Left cardiac atrium (tissue), 4 donors: ENCODE results near the gene H1-8. TPM values are rescaled to one million over a fixed set of nuclear protein-coding genes. Genes with fewer than 3 reads are reported as not detected.

Experiments
- ATAC-seq, 2 donors: fragments of 200-7000 bp; cut with Tn5 transposase; one replicate each; pipeline ENCODE4 v1.9.1; 2020; ENCODE audit warnings: mild to moderate bottlenecking in 2 of 2, moderate library complexity in 2 of 2
- DNase-seq: peaks from one replicate; pipeline ENCODE4 v3.0.0-alpha.2; 2020
- intact Hi-C, 2 donors: fragments of 100-400 bp; cut with DNase I; formaldehyde crosslinking; loops; one replicate each; pipeline versions ENCODE4 v1.14.1 to v1.15.1; 2022 to 2023
- total RNA-seq, 2 donors: library from RNA; stranded (reverse); fragmentation: NEBNext Ultra II Directional; extraction: Animal tissue kit (Norgen Biotek cat#: 25700); gene quantifications; one replicate each; pipeline ENCODE4 v1.2.1, GENCODE V29; 2021
- donor health status: DM: no; HTN: yes; CAD: no.
- donor health status: DM: no; HTN: yes; CAD: no; lungs with severe emphysema.
- donor health status: DM: yes; HTN: yes; CAD: no.
- donor health status: Dilated cardiomyopathy.

Gene H1-8
- total RNA-seq, 2 donors from 2014 or later, result not detected

DNA sequence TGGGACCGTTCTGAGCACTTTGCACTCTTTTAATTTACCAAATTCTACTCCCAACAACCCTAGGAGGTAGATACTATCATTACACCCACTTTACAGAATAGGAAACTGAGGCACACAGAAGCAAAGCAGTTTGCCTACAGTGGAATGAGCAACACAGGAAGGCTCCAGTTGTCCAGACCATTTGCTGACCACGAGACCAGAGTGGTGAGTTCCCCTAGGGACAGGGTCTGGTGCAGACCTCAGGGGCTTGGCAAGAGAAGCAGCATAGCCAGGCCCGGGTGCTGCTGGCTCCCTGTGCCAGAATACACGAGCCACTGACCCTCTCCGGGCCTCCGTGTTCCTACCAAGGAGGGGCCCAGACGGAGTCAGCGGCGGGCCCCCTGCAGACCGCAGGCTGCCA, 37.0 kb downstream of the H1-8 start:
- DNase-seq (no peak), ATAC-seq (no peak)
- intact Hi-C loops, result no loop called here

DNA sequence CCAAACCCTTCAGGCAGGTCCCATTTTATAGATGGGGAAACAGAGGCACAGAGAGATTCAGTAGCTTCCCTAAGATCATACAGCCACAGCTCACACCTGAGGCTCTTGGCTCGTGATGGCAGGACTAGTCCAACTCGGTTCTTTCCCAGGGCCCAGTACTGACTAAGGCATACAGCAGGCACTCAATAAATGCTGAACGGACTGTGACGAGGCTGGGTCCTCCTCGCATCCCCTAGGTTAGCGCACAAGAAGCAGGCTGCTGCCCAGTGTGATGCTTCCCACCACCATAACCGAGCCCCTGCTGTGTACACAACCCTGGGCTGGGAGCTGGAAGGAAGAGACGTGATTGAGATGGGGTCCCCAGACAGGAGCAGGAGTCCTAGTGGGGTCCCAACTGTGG, 38.6 kb downstream of the H1-8 start:
- ATAC-seq (no peak), DNase-seq (no peak)
- intact Hi-C loops, result no loop called here

DNA sequence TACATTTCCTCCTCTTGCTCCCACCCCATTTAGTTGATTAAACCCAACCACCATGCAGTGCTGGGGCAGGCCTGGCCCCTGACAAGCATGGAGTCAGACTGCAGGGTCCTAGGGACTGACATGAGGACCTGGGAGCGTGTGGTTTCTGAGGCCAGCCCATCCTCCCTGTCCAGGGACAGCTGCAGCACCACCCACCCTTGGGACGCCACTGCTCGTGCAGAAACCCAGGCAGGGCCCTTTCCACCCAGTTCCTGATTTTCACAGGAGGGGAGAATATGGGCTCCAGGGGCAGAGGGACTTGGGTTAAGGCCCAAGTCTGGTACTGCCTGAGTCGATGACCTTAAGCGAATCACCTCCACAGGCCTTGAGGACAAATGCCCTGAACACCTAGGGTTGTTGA, 39.8 kb downstream of the H1-8 start:
- intact Hi-C loops, result no loop called here
- ATAC-seq, result no peak

DNA sequence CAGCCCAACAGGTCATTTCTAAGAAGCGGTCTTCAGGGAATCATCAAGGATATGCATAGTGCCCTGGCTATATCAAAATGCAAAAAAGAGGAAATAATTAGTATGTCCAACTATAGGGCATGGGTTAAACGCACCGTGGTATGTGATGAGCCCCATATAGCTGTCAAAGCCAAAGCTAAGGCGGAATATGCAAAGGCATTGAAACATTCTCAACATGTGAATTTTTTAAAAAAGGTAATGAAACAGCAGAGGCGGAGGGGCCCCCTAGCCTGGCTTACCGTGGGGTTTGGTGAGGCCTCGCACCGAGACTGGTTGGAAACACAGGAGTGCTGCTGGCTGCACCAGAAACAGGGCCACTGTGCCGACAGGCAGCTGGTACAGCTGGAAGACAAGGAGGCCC, 40.3 kb downstream of the H1-8 start:
- DNase-seq (no peak), ATAC-seq (no peak)
- intact Hi-C loops, result no loop called here

More for the DNA sequence above, 39.8 kb downstream of the H1-8 start:
- DNase-seq, result no peak

DNA sequence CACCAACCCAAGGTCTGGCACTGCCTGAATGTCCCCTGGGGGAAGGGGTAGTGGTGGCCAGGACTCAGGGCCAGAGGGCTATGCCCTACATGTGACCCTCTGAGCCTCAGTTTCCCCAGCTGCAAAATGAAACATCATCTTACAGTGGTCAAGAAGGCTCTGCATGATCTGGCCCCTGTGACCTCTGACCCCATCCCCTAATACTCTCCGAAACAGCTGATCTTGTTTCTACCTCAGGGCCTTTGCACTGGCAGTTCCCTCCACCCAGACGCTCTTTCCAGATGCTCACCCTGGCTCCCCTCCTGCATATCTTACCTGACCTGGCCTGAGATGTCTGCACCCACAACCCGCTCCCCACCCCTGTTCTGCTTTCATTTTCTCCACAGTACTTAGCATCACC, 41.7 kb downstream of the H1-8 start:
- DNase-seq, result no peak
- intact Hi-C loops, result no loop called here
- ATAC-seq, result no peak

DNA sequence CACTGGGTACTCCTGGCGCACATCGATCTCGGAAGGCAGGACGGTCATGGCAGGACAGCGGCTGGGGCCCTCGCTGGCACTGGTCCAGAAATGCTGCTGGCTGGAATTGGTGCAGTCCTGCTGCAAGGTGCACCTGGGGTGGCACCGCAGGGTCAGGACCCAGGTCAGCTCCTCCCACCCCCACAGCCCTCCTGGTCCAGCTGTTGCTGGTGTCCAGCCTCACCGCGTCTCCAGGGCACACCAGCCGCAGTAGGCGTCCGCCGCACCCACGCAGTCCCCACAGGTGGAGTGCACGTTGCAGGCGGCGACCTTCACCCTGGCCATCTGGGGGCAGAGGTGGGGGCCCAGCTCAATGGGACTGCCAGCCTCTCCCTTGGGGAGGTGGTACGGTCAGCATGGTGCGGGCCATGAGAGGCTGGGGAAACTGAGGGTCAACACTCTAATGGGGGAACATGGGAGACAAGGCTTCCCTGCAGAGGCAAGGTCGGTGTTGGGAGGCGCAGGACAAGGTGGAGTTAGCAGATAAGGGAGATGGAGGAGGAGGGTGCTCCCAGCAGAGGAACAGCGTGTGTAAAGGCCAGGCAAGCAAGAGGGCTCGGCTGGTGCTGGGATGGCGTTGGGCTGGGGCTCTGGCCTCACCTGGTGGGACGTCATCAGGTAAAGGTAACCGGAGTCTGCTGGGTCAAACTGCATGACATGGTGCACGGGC, 43.1 kb downstream of the H1-8 start:
- DNase-seq, result no peak
- ATAC-seq, result no peak
- intact Hi-C loops, result no loop called here

DNA sequence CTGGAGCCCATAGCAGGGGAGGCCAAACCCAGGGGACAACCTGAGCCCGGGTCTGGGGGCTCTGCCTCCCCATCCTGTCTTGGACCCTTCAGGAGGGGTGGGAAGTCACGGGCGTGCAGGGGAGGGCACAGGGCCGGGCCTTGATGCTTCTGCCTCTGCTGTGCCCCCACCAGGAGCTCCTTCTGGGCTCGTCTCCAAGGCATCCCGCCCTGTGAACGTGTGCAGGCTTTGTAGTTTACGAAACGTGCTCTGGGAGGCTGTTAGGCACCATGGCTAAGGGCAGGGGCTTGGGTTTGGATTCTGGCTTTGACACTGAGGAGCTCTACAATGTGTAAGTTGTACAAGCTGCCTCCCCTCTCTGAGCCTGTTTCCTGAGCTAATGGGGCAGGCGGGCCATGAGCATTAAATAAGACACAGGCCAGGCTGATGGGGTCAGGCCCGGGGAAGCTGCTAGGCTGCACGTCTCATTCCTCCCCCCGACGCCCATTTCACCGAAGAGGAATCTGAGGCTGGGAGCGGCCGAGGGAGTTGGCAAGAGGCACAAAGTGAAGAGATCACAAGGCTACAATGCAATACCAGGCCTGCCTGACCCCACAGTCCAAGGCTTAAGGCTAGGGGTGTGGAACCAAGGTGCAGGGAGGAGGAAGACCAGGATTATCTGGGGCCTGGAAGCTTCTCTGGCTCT, 43.9 kb downstream of the H1-8 start:
- intact Hi-C loops, result no loop called here
- no peak for ATAC-seq
- peak; percentile 72 for DNase-seq

DNA sequence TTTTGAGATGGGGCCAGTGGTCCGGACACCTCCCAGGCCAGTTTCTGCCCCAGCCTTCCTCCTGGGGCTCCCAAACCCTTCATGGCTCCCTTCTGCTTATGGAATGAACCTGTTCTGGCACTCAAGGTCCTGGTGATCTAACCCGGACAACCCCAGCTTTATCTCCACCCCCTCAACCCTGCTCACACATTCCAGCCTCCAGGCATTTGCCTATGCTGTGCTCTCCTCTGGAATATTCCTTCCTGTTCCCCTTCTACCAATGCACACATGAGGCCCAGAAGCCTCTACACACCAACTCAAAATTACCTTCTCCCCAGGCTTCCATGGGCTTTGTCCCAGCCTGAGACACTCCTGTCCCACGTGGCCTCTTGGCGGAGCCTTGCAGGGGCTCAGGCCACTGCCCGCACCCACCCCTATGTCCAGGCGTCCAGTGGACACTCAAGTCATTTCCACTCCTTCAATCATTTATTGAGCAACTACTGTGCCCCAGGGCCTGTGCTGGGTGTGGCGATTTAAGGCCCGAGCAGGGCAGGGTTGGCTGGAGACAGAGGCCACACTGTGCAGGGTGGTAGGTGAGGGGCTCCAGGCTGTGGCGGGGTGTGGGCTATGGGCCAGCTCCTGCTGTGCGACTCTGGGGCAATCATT, 44.7 kb downstream of the H1-8 start:
- no peak for ATAC-seq

DNA sequence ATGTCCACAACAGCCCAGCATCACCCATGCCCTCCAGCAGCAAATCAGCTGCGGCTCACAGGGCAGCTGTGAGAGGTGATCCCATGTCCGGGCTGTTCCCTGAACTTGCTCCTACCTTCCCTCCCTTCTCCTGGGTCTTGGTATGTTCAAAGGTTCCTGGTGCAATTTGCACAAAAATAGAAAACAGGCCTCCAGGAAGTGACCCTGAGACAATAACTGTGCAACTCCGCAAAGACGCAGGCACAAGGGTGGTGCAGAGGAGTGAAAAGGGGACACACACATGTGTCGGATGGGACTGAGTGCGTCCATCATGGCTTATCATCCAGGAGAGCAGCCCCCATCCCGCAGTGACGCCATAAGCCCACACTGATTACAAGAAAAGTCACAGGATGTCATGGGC, 47.2 kb downstream of the H1-8 start:
- ATAC-seq (no peak), DNase-seq (no peak)
- intact Hi-C loops, result no loop called here

More for the DNA sequence above, 44.7 kb downstream of the H1-8 start:
- intact Hi-C loops, result no loop called here
- no peak for DNase-seq

DNA sequence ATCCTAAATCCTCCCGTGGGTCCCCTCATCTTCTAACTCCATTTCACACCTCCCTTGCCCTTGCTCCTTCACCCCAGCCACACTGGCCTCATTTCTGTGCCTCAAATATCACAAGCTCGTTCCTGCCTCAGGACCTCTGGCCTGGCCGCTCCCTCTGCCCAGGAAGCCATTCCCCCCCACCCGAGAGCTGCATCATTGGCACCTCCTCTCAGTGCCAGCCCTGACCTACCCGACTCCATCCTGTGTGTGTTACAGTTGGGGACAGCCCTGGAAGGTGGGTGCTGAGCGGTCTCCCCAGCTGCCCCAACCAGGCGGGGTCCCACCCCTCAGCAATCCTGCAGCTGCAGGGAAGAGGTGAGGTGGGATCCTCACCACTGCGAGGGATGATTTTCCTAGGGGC, 49.0 kb downstream of the H1-8 start:
- intact Hi-C loops, result no loop called here
- ATAC-seq (no peak), DNase-seq (no peak)

DNA sequence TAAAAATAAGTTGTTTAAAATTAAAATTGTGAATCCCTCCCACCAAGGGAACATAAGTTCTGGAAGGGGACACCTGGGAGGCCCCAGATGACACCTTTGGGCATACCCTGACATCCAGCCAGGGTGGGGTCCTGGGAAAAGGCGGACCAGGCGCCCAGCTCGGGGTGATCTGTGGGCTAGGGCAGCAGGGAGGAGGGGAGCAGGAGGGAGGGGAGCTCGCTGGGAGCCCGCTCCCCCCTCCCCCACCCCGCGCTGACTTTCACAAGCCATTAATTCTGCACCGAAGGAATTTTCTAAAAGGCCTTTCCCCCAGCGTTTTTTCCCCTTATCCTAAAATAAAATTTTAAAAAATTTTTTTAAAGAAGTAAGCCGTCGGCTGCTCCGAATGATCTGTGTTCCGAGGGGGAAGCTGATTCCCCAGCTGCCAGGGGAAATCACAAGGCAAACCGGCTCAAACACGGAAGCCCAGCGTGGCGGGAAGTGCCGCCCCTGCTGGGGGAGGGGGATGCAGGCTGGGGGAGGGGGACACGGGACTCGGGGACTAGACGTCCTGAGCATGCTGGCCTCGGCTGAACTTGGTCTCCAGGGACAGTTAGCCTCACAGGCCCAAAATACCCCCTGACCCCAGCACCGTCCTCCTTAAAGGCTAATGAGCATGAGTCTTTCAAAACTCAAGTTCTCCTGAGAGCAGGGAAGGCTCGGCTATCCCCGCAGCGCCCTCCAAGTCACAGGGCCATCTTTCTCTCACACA, 49.6 kb downstream of the H1-8 start:
- intact Hi-C loops, result no loop called here
- DNase-seq (peak; percentile 80), ATAC-seq (peak; percentile 9 to 28)

DNA sequence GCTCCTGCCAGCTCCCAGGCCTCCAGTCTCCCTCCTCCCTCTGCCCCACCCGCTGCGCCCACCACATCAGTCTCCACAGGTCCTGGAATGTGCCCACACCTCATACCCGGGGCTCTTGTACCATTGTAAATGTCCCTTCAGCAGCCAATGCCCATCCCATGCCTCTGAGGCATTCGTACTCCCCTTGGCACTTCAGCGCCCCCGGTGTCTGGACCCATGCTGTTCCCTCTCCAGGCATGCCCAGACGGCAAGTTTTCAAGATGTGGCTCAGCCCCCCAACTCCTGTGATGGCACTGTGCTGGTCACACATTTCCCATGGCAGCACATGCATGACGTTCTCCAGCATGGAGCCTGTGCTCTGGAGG, 50.2 kb downstream of the H1-8 start:
- DNase-seq (no peak), ATAC-seq (no peak)
- intact Hi-C loops, result no loop called here

DNA sequence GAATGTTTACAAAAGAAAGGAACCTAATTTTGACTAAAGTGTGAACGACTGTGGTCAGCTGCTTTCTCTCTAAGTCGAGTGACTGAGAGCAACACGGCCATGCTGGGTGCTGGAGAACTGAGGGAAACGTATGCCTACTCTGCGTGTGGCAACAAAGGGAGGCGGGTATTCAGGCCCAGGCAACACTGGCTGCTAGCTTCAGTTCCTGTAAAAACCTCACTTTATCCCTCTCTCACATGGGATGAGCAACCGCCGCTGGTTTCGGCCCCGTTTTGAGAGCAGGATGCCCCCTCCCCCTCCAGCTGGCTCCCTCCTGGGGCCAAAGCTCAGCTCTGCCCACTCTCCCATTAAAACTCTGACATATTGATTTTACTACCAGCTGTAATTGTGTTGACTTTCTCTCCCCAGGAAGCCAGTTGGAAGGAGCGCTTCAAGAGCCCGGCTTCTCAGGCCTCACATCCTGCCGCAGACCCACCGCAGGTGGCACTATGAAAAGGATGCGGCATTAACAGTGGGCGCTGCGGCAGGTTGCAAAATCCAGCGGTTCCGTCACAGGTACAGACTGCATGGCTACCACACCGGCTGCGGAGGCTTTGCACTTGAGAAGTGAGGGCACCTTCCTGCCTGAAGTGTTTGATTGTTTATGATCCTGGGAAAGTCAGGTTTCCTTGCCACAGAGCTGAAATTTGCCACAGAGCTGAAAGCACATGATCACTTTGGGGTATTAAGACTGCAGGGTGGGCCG, 50.8 kb downstream of the H1-8 start:
- no peak for DNase-seq
- ATAC-seq, result no peak
- intact Hi-C loops, result no loop called here

DNA sequence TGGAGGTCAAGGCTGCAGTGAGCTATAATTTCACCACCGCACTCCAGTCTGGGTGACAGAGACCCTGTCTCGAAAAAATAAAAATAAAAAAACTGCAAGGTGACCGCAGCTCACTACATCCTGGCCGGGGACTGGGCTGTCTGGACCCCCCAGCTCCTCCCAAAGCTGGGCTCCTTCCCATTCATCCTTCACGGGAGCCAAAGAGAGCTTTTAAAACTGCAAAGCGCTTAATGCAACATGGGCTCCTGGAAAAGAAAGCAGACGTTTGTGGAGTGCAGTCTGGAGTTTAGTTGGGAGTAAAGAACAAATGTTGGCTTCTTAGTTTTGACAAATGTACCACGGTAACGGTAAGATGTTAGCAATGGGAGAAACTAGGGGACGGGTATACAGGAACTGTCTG, 51.4 kb downstream of the H1-8 start:
- intact Hi-C loops, result no loop called here
- ATAC-seq (no peak), DNase-seq (no peak)

DNA sequence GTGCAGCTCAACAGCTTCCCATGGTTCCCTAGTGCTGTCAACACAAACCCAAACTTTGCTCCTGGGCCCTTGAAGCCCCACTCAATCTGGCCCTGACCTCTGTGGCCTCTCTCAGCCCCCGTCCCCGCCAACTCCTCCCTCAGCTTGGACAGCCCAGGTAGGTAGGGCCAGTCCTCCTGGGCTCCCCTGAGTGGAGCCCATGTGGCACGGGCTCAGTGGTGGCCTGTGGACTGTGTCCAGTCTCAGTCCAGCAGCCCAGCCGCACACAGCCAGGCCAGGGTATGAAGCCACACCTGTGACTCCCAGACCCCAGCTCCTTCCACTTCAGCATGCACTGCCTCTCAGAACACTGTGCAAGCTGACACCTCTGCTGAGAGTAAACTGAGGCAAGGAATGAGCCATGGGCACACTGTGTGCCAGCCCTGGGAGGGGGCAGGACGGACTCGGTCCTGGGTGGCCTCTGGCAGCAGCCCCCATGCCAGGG, 52.0 kb downstream of the H1-8 start:
- ATAC-seq, result no peak
- intact Hi-C loops, result no loop called here
- DNase-seq, result no peak

DNA sequence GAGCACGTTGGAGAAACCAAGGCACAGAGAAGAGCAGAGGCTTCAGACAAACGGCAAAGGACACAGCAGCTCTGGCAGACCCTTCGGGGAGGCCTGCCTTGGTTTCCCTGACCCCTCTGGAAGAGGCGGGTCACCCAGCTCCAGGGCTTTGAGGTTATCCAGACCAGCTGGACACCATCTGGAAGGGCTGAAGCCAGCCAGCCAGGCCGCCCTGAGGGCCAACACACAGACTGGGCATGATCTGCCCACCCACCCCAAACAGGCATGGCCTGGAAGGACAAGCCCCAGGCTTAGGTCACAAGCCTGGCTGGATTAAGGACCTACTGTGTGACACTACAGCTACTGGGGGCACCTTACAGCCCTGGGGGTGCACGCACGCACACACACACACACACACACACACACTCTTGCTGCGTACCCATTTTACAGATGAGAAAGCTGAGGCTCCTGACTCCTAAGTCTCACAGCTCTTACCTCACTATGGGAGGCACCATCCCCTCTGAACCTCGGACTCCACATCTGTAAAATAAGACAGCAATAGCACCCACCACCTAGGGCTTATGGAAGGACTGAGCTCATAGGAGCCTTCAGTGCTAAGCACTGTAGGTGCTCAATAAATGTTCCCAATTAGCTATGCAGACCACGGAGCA, 52.7 kb downstream of the H1-8 start:
- ATAC-seq, result no peak
- no peak for DNase-seq
- intact Hi-C loops, result no loop called here

DNA sequence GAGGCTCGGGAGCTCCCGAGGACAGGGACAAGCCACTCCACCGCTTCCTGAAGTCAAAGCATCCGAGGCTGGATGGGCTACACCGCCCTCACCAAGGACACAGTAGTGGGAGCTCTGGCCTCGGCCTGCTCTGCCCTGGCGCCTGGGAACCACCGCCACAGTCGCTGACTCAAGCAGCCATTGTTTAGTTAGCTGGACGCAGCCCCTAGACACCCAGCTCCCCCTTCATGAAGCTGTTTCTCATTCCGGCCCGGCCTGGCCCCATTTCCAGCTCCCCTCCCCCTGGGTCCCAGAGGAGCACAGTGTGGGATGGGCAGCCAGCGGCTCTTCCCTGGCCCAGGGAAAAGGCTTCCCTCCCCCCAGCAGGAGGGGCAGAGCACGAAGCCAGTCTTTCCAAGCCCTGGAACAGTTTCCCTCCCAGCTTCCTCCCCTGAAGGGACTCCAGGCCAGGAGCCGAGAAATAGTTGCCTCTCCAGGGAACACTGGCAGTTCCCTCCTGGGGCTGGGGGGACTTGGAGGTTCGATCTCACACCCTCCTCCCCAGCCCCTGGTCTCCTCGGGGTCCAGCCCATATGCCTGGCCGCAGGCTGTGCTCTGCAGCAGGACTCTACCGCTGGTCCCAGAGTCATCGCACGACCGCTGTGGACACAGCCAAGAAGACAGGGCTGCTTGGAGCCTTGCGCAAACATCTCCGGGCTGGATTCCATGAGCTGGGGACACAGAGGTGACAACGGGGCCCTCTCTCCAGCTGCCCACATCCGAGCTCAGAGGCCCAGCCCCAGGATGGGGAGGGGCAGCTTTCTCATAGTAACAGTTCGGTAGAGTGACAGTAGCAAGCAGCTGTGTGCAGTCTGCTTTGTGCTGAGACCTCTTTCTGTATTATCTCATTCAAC, 53.5 kb downstream of the H1-8 start:
- ATAC-seq (peak; percentile 80 to 81), DNase-seq (peak; percentile 92)
- intact Hi-C loops, result no loop called here
